ENCODE data around the gene UNC45A. TPM values are rescaled to one million over a fixed set of nuclear protein-coding genes. Genes with fewer than 3 reads are reported as not detected.

The UNC45A gene
- total and polyA plus RNA-seq, 2 of the 13 experiments (the other 11 are each of a cell fraction or from before 2014, with no cell fraction given) = 33.8 to 39.7 TPM

DNA sequence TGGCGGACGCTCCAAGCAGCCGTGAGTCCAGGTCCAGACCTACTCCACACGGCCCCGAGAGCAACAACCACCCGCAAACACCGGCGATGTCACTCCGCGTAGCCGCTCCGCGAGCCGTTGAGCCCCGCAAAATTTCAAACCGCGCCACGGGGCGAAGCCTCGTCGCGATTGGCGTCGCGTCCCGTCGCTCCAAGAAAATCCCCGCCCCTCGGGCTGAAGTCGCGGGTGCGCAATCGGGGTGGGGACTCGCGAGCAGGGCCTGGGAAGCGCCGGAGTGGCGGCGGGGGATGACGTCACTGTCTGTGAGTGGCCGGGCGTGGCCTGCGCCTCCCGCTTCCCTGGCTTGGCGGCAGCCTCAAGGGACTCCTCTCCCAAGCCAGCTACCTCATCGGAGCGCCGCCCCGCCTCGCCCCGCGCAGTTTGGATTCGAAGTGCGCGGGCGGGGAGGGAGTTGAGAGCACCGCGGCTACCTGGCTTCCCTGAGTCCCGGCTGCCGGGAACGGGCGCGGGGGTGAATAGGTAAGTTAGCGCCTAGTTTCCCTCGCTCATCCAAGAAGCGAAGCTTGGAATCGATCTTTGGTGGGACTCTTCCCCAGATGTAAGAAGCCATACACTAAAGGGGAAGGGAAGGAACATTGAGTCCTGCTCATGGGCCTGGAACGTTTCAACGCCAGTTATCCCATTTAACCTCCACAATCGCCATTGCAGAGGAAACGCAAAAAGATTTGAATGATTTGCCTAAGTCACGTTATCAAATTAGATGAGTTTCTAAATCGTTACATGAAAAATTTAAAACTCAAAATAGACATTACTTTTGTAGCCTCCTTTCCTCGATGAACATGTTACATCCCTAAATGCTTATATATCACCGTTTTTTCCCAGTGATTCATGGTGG, 59.6 kb downstream of the UNC45A start, which contains the start of gene PRC1 (continued):
- peak; percentile 100 for TF ChIP-seq SP2 (CRISPR knock-in tag; IDR thresholded peaks at IDR 0.05)
- peak; percentile 60; the same call in 1 of the 2 replicates for TF ChIP-seq ZNF772 (CRISPR knock-in tag; IDR thresholded peaks at IDR 0.05)
- TF ChIP-seq, protein P1, sequence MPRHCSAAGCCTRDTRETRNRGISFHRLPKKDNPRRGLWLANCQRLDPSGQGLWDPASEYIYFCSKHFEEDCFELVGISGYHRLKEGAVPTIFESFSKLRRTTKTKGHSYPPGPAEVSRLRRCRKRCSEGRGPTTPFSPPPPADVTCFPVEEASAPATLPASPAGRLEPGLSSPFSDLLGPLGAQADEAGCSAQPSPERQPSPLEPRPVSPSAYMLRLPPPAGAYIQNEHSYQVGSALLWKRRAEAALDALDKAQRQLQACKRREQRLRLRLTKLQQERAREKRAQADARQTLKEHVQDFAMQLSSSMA (CRISPR knock-in tag; IDR thresholded peaks at IDR 0.05) = peak; percentile 81
- TF ChIP-seq SRSF1 (optimal IDR thresholded peaks at IDR 0.05; ENCODE audit: low read depth, low read length) = peak; percentile 84
- TF ChIP-seq SP1 (IDR thresholded peaks at IDR 0.05) = no peak
- peak; percentile 78; the same call in 1 of the 2 replicates for TF ChIP-seq SP1 (CRISPR knock-in tag; IDR thresholded peaks at IDR 0.05)
- peak; percentile 78 for TF ChIP-seq ZSCAN29 (CRISPR knock-in tag; conservative IDR thresholded peaks at IDR 0.05)
- TF ChIP-seq, protein P2, sequence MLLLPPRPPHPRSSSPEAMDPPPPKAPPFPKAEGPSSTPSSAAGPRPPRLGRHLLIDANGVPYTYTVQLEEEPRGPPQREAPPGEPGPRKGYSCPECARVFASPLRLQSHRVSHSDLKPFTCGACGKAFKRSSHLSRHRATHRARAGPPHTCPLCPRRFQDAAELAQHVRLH (CRISPR knock-in tag; IDR thresholded peaks at IDR 0.05; ENCODE audit: borderline replicate concordance, low read depth) = peak; percentile 67; the same call in 1 of the 2 replicates
- TF ChIP-seq, protein P3, sequence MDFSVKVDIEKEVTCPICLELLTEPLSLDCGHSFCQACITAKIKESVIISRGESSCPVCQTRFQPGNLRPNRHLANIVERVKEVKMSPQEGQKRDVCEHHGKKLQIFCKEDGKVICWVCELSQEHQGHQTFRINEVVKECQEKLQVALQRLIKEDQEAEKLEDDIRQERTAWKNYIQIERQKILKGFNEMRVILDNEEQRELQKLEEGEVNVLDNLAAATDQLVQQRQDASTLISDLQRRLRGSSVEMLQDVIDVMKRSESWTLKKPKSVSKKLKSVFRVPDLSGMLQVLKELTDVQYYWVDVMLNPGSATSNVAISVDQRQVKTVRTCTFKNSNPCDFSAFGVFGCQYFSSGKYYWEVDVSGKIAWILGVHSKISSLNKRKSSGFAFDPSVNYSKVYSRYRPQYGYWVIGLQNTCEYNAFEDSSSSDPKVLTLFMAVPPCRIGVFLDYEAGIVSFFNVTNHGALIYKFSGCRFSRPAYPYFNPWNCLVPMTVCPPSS (IDR thresholded peaks at IDR 0.05) = no peak
- TF ChIP-seq SUZ12 (IDR thresholded peaks at IDR 0.05; ENCODE audit: low read depth, low read length) = no peak
- TF ChIP-seq SMAD9 (CRISPR knock-in tag; IDR thresholded peaks at IDR 0.05) = no peak
- TF ChIP-seq, protein P4, sequence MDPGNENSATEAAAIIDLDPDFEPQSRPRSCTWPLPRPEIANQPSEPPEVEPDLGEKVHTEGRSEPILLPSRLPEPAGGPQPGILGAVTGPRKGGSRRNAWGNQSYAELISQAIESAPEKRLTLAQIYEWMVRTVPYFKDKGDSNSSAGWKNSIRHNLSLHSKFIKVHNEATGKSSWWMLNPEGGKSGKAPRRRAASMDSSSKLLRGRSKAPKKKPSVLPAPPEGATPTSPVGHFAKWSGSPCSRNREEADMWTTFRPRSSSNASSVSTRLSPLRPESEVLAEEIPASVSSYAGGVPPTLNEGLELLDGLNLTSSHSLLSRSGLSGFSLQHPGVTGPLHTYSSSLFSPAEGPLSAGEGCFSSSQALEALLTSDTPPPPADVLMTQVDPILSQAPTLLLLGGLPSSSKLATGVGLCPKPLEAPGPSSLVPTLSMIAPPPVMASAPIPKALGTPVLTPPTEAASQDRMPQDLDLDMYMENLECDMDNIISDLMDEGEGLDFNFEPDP (CRISPR knock-in tag; conservative IDR thresholded peaks at IDR 0.05) = no peak
- TF ChIP-seq RBM22 (optimal IDR thresholded peaks at IDR 0.05; ENCODE audit: low read length) = no peak
- TF ChIP-seq HDAC2 (CRISPR knock-in tag; IDR thresholded peaks at IDR 0.05) = peak; percentile 60; the same call in 1 of the 2 replicates
- TF ChIP-seq ZNF776 (CRISPR knock-in tag; IDR thresholded peaks at IDR 0.05) = no peak
- peak; percentile 74; the same call in 1 of the 2 replicates for TF ChIP-seq ZNF792 (CRISPR knock-in tag; IDR thresholded peaks at IDR 0.05)
- TF ChIP-seq RXRA (CRISPR knock-in tag; IDR thresholded peaks at IDR 0.05) = peak; percentile 76; the same call in 1 of the 2 replicates
- TF ChIP-seq ZNF556 (CRISPR knock-in tag; IDR thresholded peaks at IDR 0.05; ENCODE audit: borderline replicate concordance) = peak; percentile 73; the same call in 1 of the 2 replicates
- TF ChIP-seq TBX3 (IDR thresholded peaks at IDR 0.05; ENCODE audit: borderline replicate concordance) = peak; percentile 32; the same call in 1 of the 2 replicates
- TF ChIP-seq, protein P5, sequence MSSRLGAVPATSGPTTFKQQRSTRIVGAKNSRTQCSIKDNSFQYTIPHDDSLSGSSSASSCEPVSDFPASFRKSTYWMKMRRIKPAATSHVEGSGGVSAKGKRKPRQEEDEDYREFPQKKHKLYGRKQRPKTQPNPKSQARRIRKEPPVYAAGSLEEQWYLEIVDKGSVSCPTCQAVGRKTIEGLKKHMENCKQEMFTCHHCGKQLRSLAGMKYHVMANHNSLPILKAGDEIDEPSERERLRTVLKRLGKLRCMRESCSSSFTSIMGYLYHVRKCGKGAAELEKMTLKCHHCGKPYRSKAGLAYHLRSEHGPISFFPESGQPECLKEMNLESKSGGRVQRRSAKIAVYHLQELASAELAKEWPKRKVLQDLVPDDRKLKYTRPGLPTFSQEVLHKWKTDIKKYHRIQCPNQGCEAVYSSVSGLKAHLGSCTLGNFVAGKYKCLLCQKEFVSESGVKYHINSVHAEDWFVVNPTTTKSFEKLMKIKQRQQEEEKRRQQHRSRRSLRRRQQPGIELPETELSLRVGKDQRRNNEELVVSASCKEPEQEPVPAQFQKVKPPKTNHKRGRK (CRISPR knock-in tag; IDR thresholded peaks at IDR 0.05) = no peak
- TF ChIP-seq ZNF10 (CRISPR knock-in tag; IDR thresholded peaks at IDR 0.05; ENCODE audit: borderline replicate concordance, low read depth) = no peak
- TF ChIP-seq ZNF703 (CRISPR knock-in tag; IDR thresholded peaks at IDR 0.05; ENCODE audit: borderline replicate concordance) = no peak
- TF ChIP-seq ZBTB8A (CRISPR knock-in tag; IDR thresholded peaks at IDR 0.05; ENCODE audit: borderline replicate concordance, low read depth) = no peak
- TF ChIP-seq, protein P6, sequence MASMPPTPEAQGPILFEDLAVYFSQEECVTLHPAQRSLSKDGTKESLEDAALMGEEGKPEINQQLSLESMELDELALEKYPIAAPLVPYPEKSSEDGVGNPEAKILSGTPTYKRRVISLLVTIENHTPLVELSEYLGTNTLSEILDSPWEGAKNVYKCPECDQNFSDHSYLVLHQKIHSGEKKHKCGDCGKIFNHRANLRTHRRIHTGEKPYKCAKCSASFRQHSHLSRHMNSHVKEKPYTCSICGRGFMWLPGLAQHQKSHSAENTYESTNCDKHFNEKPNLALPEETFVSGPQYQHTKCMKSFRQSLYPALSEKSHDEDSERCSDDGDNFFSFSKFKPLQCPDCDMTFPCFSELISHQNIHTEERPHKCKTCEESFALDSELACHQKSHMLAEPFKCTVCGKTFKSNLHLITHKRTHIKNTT (CRISPR knock-in tag; IDR thresholded peaks at IDR 0.05) = no peak

Data from HepG2 (cell line).